Muscle layer of duodenum (tissue), 2 donors: ENCODE measurements around the gene TMCO1.
"Not testable (repeated sequence)": the region's sequence is repeated elsewhere in the genome, so short reads cannot be mapped to it uniquely, and the experiment has no call there.

Source experiments
- H3K27ac ChIP-seq: one replicate; pipeline ENCODE4 v1.7.0; 2013; ENCODE audit warnings: mild to moderate bottlenecking, low read length
- H3K27me3 ChIP-seq: one replicate; pipeline ENCODE4 v1.7.0; 2013; ENCODE audit warnings: low read depth, mild to moderate bottlenecking, control low read depth, low read length
- H3K36me3 ChIP-seq, 2 donors: one replicate each; pipeline ENCODE4 v1.7.0; 2013; ENCODE audit warnings: low read length in 2 of 2, control low read depth in 1 of 2, mild to moderate bottlenecking in 1 of 2; ENCODE audit not compliant: insufficient read depth in 2 of 2, control insufficient read depth in 1 of 2
- H3K4me1 ChIP-seq, 2 donors: one replicate each; pipeline ENCODE4 v1.7.0; 2013; ENCODE audit warnings: low read length in 2 of 2, mild to moderate bottlenecking in 2 of 2, control low read depth in 1 of 2, moderate library complexity in 1 of 2; ENCODE audit not compliant: insufficient read depth in 2 of 2, control insufficient read depth in 1 of 2
- H3K4me3 ChIP-seq, 2 donors: one replicate each; pipeline ENCODE4 v1.7.0; 2013; ENCODE audit warnings: low read length in 2 of 2, low read depth in 1 of 2, mild to moderate bottlenecking in 1 of 2
- H3K9me3 ChIP-seq, 2 donors: one replicate each; pipeline ENCODE4 v1.7.0; 2013; ENCODE audit warnings: low read length in 2 of 2, control low read depth in 1 of 2, mild to moderate bottlenecking in 1 of 2; ENCODE audit not compliant: control insufficient read depth in 1 of 2
- donor health status: healthy.

TMCO1 gene

DNA sequence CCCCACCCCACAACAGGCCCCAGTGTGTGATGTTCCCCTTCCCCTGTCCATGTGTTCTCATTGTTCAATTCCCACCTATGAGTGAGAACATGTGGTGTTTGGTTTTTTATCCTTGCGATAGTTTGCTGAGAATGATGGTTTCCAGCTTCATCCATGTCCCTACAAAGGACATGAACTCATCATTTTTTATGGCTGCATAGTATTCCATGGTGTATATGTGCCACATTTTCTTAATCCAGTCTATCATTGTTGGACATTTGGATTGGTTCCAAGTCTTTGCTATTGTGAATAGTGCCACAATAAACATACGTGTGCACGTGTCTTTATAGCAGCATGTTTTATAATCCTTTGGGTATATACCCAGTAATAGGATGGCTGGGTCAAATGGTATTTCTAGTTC, 9.5 kb upstream of the TMCO1 start:
- H3K4me3 ChIP-seq, result not testable (repeated sequence)

DNA sequence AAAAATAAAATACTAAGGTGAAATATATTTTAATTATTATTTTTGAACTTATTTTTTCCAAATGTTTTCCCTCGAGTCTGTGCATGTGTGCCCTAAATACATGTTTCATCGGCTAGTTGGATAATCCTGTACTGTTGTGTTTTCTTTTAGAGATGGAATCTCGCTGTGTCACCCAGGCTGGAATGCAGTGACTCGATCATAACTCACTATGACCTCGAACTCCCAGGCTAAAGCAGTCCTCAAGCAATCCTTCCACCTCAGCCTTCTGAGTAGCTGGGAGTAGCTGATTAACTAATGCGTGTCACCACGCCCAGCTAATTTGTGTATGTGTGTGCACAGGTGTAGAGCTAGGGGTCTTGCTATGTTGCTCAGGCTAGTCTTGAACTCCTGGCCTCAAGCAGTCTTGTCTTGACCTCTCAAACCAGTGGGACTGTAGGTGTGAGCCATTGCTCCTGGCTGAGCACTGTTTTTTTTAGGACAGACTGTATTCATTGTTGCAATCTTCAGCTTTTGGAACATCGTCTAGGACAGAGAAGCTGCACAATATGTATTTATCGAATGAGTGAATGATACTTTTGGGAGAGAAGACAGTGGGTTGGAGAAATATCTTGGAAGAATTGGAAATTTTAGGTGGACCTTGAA, 4.8 kb upstream of the TMCO1 start:
- H3K4me1 ChIP-seq, result peaks cover 0 to 10% of the 10 kb centered on the region in 2 donors
- peaks cover 3 to 6% of the 10 kb centered on the region in 2 donors for H3K36me3 ChIP-seq
- H3K9me3 ChIP-seq, result no peaks in the 10 kb centered on the region
- H3K27me3 ChIP-seq, result no peaks in the 10 kb centered on the region
- H3K27ac ChIP-seq, result no peak overlapping the region
- no peak overlapping the region for H3K4me3 ChIP-seq

More for the DNA sequence above, 9.5 kb upstream of the TMCO1 start:
- H3K9me3 ChIP-seq, H3K27me3 ChIP-seq, H3K36me3 ChIP-seq, H3K4me1 ChIP-seq, H3K27ac ChIP-seq: not testable (repeated sequence)

DNA sequence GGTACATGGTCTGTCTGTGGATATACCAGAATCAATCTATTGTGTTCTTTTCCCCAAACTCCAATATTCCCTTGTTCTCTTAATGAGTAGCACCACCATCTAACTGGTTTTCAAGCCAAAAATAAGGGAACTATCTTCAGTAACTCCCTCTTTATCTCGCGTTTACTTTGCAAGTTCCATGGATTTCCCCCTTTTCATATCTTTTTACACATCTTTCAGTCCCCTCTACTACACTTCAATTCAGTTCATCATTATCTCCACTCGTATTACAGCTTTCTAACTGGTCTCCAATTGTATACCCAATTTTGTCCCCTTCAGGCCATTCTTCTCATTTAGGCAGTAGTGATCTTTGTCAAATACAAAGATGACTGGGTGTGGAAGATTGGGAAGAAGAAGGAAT, 4.1 kb upstream of the TMCO1 start:
- Histone ChIP-seq H3K4me1 (peaks cover 5 to 16% of the 10 kb centered on the region in 2 donors), H3K9me3 (no peaks in the 10 kb centered on the region), H3K27ac (no peak overlapping the region), H3K4me3 (no peak overlapping the region), H3K36me3 (peaks cover 3 to 6% of the 10 kb centered on the region in 2 donors), H3K27me3 (no peaks in the 10 kb centered on the region)

DNA sequence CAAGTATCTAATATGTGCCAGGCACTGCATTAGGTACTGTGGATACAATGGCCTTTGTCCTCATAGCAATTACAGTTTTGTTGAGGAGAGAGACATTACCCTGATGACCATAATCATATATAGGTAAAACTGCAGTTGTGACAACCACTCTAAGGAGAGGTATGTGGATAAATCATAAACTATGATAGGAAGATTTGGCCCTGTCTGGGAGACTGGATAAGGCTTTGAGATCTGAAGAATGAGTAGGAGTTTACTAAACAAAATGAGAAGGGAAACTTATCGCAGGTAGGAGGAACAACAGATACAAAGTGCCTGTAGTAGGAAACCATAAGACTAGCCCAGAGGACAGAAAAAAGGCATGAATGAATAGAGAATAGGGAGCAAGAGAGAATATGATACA, 4.4 kb downstream of the TMCO1 start:
- H3K4me1 ChIP-seq, result peaks cover 8 to 20% of the 10 kb centered on the region in 2 donors
- H3K36me3 ChIP-seq, result peaks cover 3 to 29% of the 10 kb centered on the region in 2 donors
- H3K4me3 ChIP-seq, result no peak overlapping the region
- no peaks in the 10 kb centered on the region for H3K27me3 ChIP-seq
- H3K27ac ChIP-seq, result no peak overlapping the region
- no peaks in the 10 kb centered on the region for H3K9me3 ChIP-seq

DNA sequence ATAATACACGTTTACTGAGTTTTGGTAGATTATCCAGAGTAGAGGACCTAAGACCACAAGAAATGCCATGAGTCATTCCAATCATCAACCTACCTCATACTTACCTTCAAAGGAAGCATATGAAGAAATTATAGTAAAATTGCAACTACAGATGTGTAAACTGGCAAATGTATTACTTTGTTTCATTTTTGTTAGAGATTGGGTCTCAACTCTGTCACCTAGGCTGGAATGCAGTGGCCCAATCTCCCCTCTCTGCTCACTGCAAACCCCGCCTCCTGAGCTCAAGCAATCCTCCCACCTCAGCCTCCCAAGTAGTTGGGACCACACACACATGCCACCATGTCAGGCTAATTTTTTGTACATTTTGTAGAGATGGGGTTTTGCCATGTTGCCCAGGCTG, 5.2 kb downstream of the TMCO1 start:
- Histone ChIP-seq H3K27ac (no peak overlapping the region), H3K36me3 (peaks cover 3 to 29% of the 10 kb centered on the region in 2 donors), H3K4me1 (peaks cover 8 to 20% of the 10 kb centered on the region in 2 donors), H3K9me3 (no peaks in the 10 kb centered on the region), H3K4me3 (no peak overlapping the region), H3K27me3 (no peaks in the 10 kb centered on the region)

DNA sequence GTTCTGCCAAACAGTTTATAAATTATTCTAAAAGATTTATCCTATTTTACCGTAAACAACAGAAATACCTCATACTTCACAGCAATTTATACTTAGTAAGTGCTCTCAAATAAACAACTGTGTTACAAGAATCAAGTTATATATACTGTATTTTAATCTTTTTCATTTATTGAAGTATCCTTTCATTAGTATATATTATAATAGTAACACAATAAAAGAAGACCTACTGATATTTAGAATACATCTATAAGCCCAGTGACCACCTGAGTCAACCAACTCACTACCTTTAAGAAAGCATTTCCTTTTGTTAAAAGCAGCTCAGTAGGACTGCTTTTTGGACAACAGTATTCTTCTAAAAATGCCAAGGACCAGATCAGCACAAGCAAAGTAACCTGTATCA, 5.9 kb downstream of the TMCO1 start:
- Histone ChIP-seq H3K4me1 (peaks cover 3 to 14% of the 10 kb centered on the region in 2 donors), H3K4me3 (no peak overlapping the region), H3K27me3 (no peaks in the 10 kb centered on the region), H3K27ac (no peak overlapping the region), H3K9me3 (no peaks in the 10 kb centered on the region), H3K36me3 (peaks cover 8 to 31% of the 10 kb centered on the region in 2 donors)

DNA sequence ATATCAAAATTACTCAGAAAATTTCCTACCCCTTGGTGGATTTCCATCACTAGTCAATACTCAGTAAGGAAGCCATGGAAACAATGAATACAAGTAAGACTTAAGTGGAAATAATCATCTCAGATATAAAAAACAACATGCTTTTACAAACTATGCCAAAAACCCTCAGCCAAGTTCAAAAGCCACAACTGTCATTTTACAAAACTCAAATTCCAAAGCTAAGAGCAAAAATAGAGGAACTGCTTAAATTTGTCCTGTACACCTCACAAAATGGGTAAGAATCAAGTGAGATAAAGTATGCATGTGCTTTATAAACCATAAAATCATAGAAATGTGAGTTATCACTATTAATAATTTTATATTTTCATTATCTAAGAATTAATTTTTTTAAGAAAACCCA, 9.6 kb downstream of the TMCO1 start:
- H3K4me1 ChIP-seq, result no peaks in the 10 kb centered on the region
- H3K4me3 ChIP-seq, result no peak overlapping the region
- H3K36me3 ChIP-seq, result peaks cover 8 to 15% of the 10 kb centered on the region in 2 donors
- no peaks in the 10 kb centered on the region for H3K27me3 ChIP-seq
- no peaks in the 10 kb centered on the region for H3K9me3 ChIP-seq
- H3K27ac ChIP-seq, result no peak overlapping the region

DNA sequence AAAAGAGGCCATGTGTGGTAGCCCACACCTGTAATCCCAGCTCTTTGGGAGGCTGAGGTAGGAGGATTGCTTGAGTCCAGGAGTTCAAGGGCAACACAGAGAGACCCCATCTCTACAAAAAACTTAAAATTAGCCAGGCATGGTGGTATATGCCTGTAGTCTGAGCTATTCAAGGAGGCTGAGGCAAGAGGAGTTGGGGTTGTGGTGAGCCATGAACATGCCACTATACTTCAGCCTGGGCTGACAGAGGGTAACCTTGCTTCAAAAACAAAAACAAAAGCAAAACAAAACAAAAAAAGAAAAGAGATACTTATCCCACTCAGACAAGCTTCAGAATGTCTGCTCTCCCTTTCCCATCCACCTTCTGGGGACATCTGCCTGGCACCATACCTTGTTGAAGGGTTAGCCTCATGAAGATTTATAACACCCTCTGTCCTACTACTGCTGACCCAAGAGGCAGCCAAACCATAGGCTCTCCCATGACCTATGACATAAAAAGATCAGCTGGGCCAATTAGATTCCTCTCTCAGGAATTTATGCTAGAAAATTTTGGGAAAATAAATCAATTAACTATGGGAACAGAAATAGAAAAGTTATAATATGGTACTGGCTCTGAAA, 13.2 kb downstream of the TMCO1 start:
- Histone ChIP-seq H3K4me3 (no peak overlapping the region), H3K36me3 (peaks cover 11 to 20% of the 10 kb centered on the region in 2 donors), H3K27ac (no peak overlapping the region), H3K27me3 (no peaks in the 10 kb centered on the region), H3K9me3 (no peaks in the 10 kb centered on the region), H3K4me1 (no peaks in the 10 kb centered on the region)

DNA sequence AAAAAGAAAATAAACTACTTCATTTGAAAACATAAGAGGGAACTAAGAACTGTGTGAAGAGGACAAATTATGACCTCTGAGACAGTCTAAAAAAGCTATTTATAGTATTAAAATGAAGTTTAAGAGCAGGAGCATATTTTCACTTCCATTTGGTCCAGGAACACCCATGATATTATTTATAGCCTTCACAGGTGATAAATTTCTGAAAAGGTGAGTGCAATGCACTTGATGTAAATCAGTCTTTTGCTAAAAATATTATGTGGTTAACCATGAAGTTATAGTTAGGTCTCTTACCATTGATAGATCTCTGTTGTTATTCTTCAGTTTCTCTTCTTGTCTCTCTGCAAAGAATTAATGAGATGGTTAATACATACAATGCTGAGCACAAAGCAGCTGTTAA, 14.7 kb downstream of the TMCO1 start:
- Histone ChIP-seq H3K27me3 (no peaks in the 10 kb centered on the region), H3K9me3 (no peaks in the 10 kb centered on the region), H3K4me1 (no peaks in the 10 kb centered on the region), H3K27ac (no peak overlapping the region), H3K36me3 (peaks cover 11 to 20% of the 10 kb centered on the region in 2 donors), H3K4me3 (no peak overlapping the region)

DNA sequence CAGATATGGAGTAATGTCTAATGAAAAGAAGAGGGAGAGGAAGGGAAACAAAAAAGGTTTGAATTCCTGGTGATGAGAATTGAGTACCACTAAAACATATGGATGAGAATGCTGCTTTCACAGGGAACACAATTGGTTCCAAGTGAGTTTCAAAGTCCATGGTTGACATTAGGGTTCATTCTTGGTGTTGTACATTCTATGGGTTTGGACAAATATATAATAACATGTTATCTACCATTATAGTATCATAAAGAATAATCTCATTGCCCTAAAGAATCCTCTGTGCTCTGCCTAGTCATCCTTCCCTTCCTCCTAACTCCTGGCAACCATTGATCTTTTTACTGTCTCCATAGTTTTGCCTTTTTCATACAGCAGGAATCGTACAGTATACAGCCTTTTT, 20.1 kb downstream of the TMCO1 start:
- Histone ChIP-seq H3K36me3 (peaks cover 3 to 26% of the 10 kb centered on the region in 2 donors), H3K27me3 (no peaks in the 10 kb centered on the region), H3K27ac (no peak overlapping the region), H3K9me3 (no peaks in the 10 kb centered on the region), H3K4me3 (no peak overlapping the region), H3K4me1 (no peaks in the 10 kb centered on the region)

DNA sequence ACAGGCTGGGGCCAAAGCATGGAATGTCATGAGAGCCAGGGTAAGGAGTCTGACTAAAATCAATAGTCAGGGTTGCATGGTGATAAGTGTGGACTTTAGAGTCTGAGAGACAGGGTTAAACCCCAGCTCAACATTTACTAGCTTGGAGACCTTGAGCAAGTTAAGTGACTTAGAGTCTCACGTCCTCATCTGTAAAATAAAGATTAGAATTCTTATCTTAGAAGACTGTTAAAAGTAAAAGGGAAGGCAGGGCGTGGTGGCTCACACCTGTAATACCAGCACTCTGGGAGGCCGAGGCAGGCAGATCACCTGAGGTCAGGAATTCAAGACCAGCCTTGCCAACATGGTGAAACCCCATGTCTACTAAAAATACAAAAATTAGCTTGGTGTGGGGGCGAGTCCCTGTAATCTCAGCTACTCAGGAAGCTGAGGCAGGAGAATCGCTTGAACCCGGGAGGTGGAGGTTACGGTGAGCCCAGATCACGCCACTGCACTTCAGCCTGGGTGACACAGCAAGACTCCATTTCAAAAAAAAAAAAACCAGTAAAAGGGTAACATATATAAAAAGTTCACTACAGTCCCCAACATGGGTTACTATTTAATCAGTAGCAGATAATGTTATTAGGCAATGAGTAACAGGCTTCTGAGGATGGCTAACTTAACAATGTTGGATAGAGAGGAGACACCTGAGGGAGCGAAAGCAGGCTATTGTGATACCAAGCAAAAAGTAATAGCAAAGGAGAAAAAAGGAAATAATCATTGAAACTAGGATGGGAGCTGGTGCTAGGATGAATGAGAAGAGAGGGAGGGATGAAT, 20.8 kb downstream of the TMCO1 start:
- H3K27me3 ChIP-seq, result no peaks in the 10 kb centered on the region
- H3K36me3 ChIP-seq, result peaks cover 8 to 25% of the 10 kb centered on the region in 2 donors
- no peaks in the 10 kb centered on the region for H3K4me1 ChIP-seq
- H3K9me3 ChIP-seq, result no peaks in the 10 kb centered on the region
- H3K27ac ChIP-seq, result no peak overlapping the region
- no peak overlapping the region for H3K4me3 ChIP-seq
